OCI-LY3 (cell line): ENCODE measurements around the gene VPS8.

ENCODE experiments used
- EZH2phosphoT487 ChIP-seq: fragments of 200-600 bp; shearing (Covaris generic); IDR thresholded peaks from 2 replicates; pipeline ENCODE4 v1.6.1; 2018; ENCODE audit warnings: antibody characterized with exemption, mixed run types, low read depth
- TF ChIP-seq, protein P1 (sequence below): fragments of 200-600, 300-600 bp; sonication (generic); IDR thresholded peaks from 2 replicates; pipeline ENCODE4 v1.5.1; 2014; ENCODE audit warnings: antibody characterized with exemption, low read length, low read depth

DNA sequence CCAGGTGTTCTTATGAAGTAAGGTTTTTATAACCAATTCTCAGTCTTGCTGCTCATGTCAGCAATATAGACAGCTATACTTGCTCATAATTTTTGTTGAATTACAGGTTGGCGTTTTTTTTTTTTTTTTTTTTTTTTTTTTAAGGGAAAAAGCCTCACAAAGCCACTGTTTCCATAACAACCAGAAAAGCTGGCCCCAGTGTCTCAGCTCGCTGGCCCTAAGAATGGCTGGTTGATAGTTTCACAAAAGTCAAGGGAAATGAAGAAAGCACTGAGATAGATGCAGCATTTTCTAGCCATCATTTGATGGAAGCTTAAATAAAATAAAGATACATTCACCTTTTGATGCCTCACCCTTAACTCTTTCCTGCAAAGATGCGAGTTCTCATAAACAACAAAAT lies 219.0 kb downstream of the VPS8 start:
- TF ChIP-seq, protein P1, sequence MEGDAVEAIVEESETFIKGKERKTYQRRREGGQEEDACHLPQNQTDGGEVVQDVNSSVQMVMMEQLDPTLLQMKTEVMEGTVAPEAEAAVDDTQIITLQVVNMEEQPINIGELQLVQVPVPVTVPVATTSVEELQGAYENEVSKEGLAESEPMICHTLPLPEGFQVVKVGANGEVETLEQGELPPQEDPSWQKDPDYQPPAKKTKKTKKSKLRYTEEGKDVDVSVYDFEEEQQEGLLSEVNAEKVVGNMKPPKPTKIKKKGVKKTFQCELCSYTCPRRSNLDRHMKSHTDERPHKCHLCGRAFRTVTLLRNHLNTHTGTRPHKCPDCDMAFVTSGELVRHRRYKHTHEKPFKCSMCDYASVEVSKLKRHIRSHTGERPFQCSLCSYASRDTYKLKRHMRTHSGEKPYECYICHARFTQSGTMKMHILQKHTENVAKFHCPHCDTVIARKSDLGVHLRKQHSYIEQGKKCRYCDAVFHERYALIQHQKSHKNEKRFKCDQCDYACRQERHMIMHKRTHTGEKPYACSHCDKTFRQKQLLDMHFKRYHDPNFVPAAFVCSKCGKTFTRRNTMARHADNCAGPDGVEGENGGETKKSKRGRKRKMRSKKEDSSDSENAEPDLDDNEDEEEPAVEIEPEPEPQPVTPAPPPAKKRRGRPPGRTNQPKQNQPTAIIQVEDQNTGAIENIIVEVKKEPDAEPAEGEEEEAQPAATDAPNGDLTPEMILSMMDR: no peak
- no peak for TF ChIP-seq EZH2phosphoT487
